ENCODE results near the gene NCKAP5. TPM values are rescaled to one million over a fixed set of nuclear protein-coding genes. Genes with fewer than 3 reads are reported as not detected.

NCKAP5 gene
- total and polyA plus RNA-seq, 2 experiments from 2014 or later: 0.65 to 0.86 TPM

DNA sequence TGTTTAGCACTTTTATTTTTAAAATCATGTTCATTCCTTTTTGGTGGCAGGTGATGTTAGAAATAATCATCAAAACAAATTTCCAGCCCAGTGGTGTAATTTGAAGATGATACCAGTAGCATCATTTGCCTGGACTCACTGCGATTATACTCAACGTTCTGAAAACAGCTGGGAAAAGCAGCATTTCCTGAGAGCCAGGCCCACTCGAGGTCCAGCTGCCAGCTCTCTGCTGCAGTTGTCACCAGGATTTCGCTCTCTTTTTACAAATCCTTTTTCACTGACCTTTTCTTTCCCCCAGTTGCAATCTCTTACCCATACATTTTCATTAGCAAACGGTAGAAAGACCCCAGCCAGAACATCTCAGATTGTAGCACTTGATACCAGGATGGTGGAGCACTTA is 787.6 kb downstream of the NCKAP5 start:
- Histone ChIP-seq H3K27me3 (replicated peaks; ENCODE audit: insufficient read depth) (no peaks in the 10 kb centered on the region), H3K9me2 (ENCODE audit: insufficient read depth) (no peaks in the 10 kb centered on the region), H3K36me3 (ENCODE audit: low read depth) (no peaks in the 10 kb centered on the region), H2AFZ (no peak overlapping the region), H3K27ac (no peak overlapping the region), H3K9me3 (ENCODE audit: low read depth) (no peaks in the 10 kb centered on the region), H3K79me2 (ENCODE audit: insufficient read depth) (no peaks in the 10 kb centered on the region), H3F3A (ENCODE audit: insufficient read depth) (no peaks in the 10 kb centered on the region), H3K4me1 (ENCODE audit: insufficient read depth) (no peaks in the 10 kb centered on the region), H3K4me2 (ENCODE audit: unreplicated experiment) (no peak overlapping the region), H3K4me3 (no peak overlapping the region), H4K20me1 (ENCODE audit: insufficient read depth) (no peaks in the 10 kb centered on the region), H3K9ac (no peak overlapping the region)
- 40 to 53% methylated on average over 5 of the region's 5 CpGs for WGBS, 2 experiments (ENCODE audit: low coverage in 1 of 2, low lambda C conversion rate in 2 of 2, missing lambda C conversion rate in 2 of 2)
- in situ Hi-C loops (cut with MboI): no loop called here
- DNase-seq: no peak
- TF ChIP-seq EZH2phosphoT487 (IDR thresholded peaks at IDR 0.05; ENCODE audit: insufficient read depth, low read depth) (no peak), EZH2 (IDR thresholded peaks at IDR 0.05; ENCODE audit: insufficient read depth, poor library complexity, severe bottlenecking) (no peak)

GRCh38 chr2:132779206-132779721 is 789.0 kb downstream of the NCKAP5 start:
- Histone ChIP-seq H3F3A (ENCODE audit: insufficient read depth) (no peaks in the 10 kb centered on the region), H3K27me3 (replicated peaks; ENCODE audit: insufficient read depth) (no peaks in the 10 kb centered on the region), H3K27ac (no peak overlapping the region), H3K4me3 (no peak overlapping the region), H3K9ac (no peak overlapping the region), H3K4me2 (ENCODE audit: unreplicated experiment) (no peak overlapping the region), H3K79me2 (ENCODE audit: insufficient read depth) (no peaks in the 10 kb centered on the region), H3K36me3 (ENCODE audit: low read depth) (no peaks in the 10 kb centered on the region), H3K9me3 (ENCODE audit: low read depth) (no peaks in the 10 kb centered on the region), H2AFZ (no peak overlapping the region), H3K9me2 (ENCODE audit: insufficient read depth) (no peaks in the 10 kb centered on the region), H4K20me1 (ENCODE audit: insufficient read depth) (no peaks in the 10 kb centered on the region), H3K4me1 (ENCODE audit: insufficient read depth) (no peaks in the 10 kb centered on the region)
- in situ Hi-C loops (cut with MboI): no loop called here
- no peak for TF ChIP-seq EZH2 (IDR thresholded peaks at IDR 0.05; ENCODE audit: insufficient read depth, poor library complexity, severe bottlenecking)
- DNase-seq: no peak
- 0 to 3% methylated on average over 1 of the region's 1 CpG for WGBS, 2 experiments (ENCODE audit: low coverage in 1 of 2, low lambda C conversion rate in 2 of 2, missing lambda C conversion rate in 2 of 2)

GRCh38 chr2:132776287-132776686 is 792.0 kb downstream of the NCKAP5 start:
- no peak overlapping the region for H2AFZ ChIP-seq
- no peaks in the 10 kb centered on the region for H3K27me3 ChIP-seq (replicated peaks; ENCODE audit: insufficient read depth)
- no peak overlapping the region for H3K4me2 ChIP-seq (ENCODE audit: unreplicated experiment)
- no peaks in the 10 kb centered on the region for H3K9me2 ChIP-seq (ENCODE audit: insufficient read depth)
- DNase-seq: no peak
- H4K20me1 ChIP-seq (ENCODE audit: insufficient read depth): no peaks in the 10 kb centered on the region
- H3F3A ChIP-seq (ENCODE audit: insufficient read depth): no peaks in the 10 kb centered on the region
- H3K4me1 ChIP-seq (ENCODE audit: insufficient read depth): no peaks in the 10 kb centered on the region
- H3K4me3 ChIP-seq: no peak overlapping the region
- no peaks in the 10 kb centered on the region for H3K79me2 ChIP-seq (ENCODE audit: insufficient read depth)
- no peak for TF ChIP-seq EZH2phosphoT487 (IDR thresholded peaks at IDR 0.05; ENCODE audit: insufficient read depth, low read depth)
- no peak for TF ChIP-seq EZH2 (IDR thresholded peaks at IDR 0.05; ENCODE audit: insufficient read depth, poor library complexity, severe bottlenecking)
- in situ Hi-C loops (cut with MboI): no loop called here
- H3K9me3 ChIP-seq (ENCODE audit: low read depth): no peaks in the 10 kb centered on the region
- no peak overlapping the region for H3K27ac ChIP-seq
- no peaks in the 10 kb centered on the region for H3K36me3 ChIP-seq (ENCODE audit: low read depth)
- H3K9ac ChIP-seq: no peak overlapping the region
- WGBS, 2 experiments (ENCODE audit: low coverage in 1 of 2, low lambda C conversion rate in 2 of 2, missing lambda C conversion rate in 2 of 2): 46 to 49% methylated on average over 3 of the region's 3 CpGs

DNA sequence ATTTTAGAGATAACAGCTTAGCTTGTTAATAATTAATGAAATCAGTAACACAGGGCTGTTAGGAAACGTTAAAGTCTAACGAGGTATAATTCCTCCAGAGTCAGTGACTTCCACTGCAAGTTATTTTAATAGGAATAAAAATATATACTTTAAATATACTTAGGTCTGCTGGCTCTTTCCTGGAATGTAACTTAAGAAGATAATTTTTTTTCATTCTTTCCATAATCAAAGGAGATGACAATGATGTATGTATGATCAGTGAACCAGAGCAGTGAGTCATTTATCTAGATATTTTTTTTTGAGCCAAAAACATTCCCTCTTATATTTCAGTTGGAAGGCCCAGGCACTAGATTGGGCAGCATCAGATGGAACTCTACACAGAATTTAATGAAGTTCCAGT is 794.1 kb downstream of the NCKAP5 start:
- Histone ChIP-seq H3K79me2 (ENCODE audit: insufficient read depth) (no peaks in the 10 kb centered on the region), H2AFZ (no peak overlapping the region), H3F3A (ENCODE audit: insufficient read depth) (no peaks in the 10 kb centered on the region), H3K9ac (no peak overlapping the region), H4K20me1 (ENCODE audit: insufficient read depth) (no peaks in the 10 kb centered on the region), H3K36me3 (ENCODE audit: low read depth) (no peaks in the 10 kb centered on the region), H3K4me1 (ENCODE audit: insufficient read depth) (no peaks in the 10 kb centered on the region), H3K4me3 (no peak overlapping the region), H3K27me3 (replicated peaks; ENCODE audit: insufficient read depth) (no peaks in the 10 kb centered on the region), H3K9me3 (ENCODE audit: low read depth) (no peaks in the 10 kb centered on the region), H3K27ac (no peak overlapping the region), H3K9me2 (ENCODE audit: insufficient read depth) (no peaks in the 10 kb centered on the region), H3K4me2 (ENCODE audit: unreplicated experiment) (no peak overlapping the region)
- 73 to 81% methylated on average over 2 of the region's 2 CpGs for WGBS, 2 experiments (ENCODE audit: low coverage in 1 of 2, low lambda C conversion rate in 2 of 2, missing lambda C conversion rate in 2 of 2)
- no peak for TF ChIP-seq EZH2 (IDR thresholded peaks at IDR 0.05; ENCODE audit: insufficient read depth, poor library complexity, severe bottlenecking)
- no peak for TF ChIP-seq EZH2phosphoT487 (IDR thresholded peaks at IDR 0.05; ENCODE audit: insufficient read depth, low read depth)
- in situ Hi-C loops (cut with MboI): no loop called here
- no peak for DNase-seq

- H3K4me3 ChIP-seq: no peak overlapping the region
- in situ Hi-C loops (cut with MboI): no loop called here
Measured at GRCh38 chr2:132773331-132773730, 794.9 kb downstream of the NCKAP5 start.

More at GRCh38 chr2:132773331-132773730, 794.9 kb downstream of the NCKAP5 start:
- Histone ChIP-seq H3K27me3 (replicated peaks; ENCODE audit: insufficient read depth) (no peaks in the 10 kb centered on the region), H3K4me1 (ENCODE audit: insufficient read depth) (no peaks in the 10 kb centered on the region), H3F3A (ENCODE audit: insufficient read depth) (no peaks in the 10 kb centered on the region), H3K4me2 (ENCODE audit: unreplicated experiment) (no peak overlapping the region), H3K9me2 (ENCODE audit: insufficient read depth) (no peaks in the 10 kb centered on the region), H4K20me1 (ENCODE audit: insufficient read depth) (no peaks in the 10 kb centered on the region), H2AFZ (no peak overlapping the region), H3K36me3 (ENCODE audit: low read depth) (no peaks in the 10 kb centered on the region), H3K79me2 (ENCODE audit: insufficient read depth) (no peaks in the 10 kb centered on the region), H3K27ac (no peak overlapping the region), H3K9me3 (ENCODE audit: low read depth) (no peaks in the 10 kb centered on the region), H3K9ac (no peak overlapping the region)
- TF ChIP-seq EZH2 (IDR thresholded peaks at IDR 0.05; ENCODE audit: insufficient read depth, poor library complexity, severe bottlenecking): no peak
- no peak for TF ChIP-seq EZH2phosphoT487 (IDR thresholded peaks at IDR 0.05; ENCODE audit: insufficient read depth, low read depth)
- WGBS, 2 experiments (ENCODE audit: low coverage in 1 of 2, low lambda C conversion rate in 2 of 2, missing lambda C conversion rate in 2 of 2): 26 to 28% methylated on average over 3 of the region's 3 CpGs
- DNase-seq: no peak

Data from GM23248 (cell line).